ENCODE data around the gene TTC12. TPM values are rescaled to one million over a fixed set of nuclear protein-coding genes. Genes with fewer than 3 reads are reported as not detected.

TTC12 gene
- polyA plus RNA-seq, 1 of the 3 experiments (the other 2 are of a cell fraction) = 15.1 TPM

DNA sequence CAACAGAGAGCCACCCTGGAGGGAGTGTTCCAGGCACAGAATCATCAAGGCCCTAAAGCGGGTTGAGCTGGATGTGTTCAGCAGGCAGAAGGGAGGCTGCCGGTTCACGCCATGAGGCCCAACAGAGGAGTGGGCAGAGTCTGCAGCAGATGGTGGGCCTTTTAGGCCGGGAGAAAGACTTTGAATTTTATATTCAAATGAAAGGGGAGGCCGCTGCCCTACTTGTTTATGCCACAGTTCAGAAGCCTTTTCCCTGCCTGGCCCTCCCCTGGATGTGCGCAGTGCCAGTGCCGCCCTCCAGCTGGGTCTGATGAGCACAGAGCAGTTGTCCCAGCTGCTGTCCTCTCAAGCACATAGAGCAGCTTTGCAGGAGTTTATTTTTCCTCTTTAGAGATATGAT lies 46.9 kb upstream of the TTC12 start:
- Histone ChIP-seq H3K4me2 (no peak overlapping the region), H2AFZ (ENCODE audit: low read depth) (no peak overlapping the region), H3K27me3 (ENCODE audit: insufficient read depth) (no peaks in the 10 kb centered on the region), H3K9me3 (no peaks in the 10 kb centered on the region), H3K79me2 (ENCODE audit: insufficient read depth) (no peaks in the 10 kb centered on the region), H3K4me3 (ENCODE audit: low read depth in 2 of 2, low read length in 1 of 2) (no peak overlapping the region), H3F3A (replicated peaks; ENCODE audit: insufficient read depth) (no peaks in the 10 kb centered on the region), H3K27ac (ENCODE audit: low read depth in 2 of 2, low read length in 1 of 2) (no peak overlapping the region), H3K4me1 (ENCODE audit: control insufficient read depth in 1 of 2, insufficient read depth in 2 of 2, low read depth in 1 of 2, low read length in 1 of 2) (peaks cover 0 to 7% of the 10 kb centered on the region in 2 experiments; a peak in 1 of 4 replicates), H4K20me1 (ENCODE audit: insufficient read depth) (no peaks in the 10 kb centered on the region), H3K9ac (no peak overlapping the region), H3K9me2 (no peaks in the 10 kb centered on the region), H3K36me3 (replicated peaks in 1 of 2; ENCODE audit: control insufficient read depth in 1 of 2, insufficient read depth in 2 of 2, low read length in 1 of 2) (peaks cover 0 to 12% of the 10 kb centered on the region in 2 experiments)
- POLR2A ChIA-PET = no interaction called here
- CTCF ChIA-PET = interaction anchor here (3.6 kb wide), 1 partner anchor 22 kb away, joined by 10 read pairs; no protein-coding TSS in a partner anchor
- TF ChIP-seq EP300 (IDR thresholded peaks at IDR 0.05; ENCODE audit: borderline replicate concordance in 1 of 2, low read depth in 1 of 2, low read length in 1 of 2) (no peak), EZH2phosphoT487 (IDR thresholded peaks at IDR 0.05; ENCODE audit: borderline replicate concordance, low read depth) (no peak), FOXJ3 (CRISPR knock-in tag; IDR thresholded peaks at IDR 0.05) (no peak), RXRA (IDR thresholded peaks at IDR 0.05; ENCODE audit: borderline replicate concordance, low read depth) (no peak), YY1 (IDR thresholded peaks at IDR 0.05; ENCODE audit: low read depth) (no peak), GABPA (IDR thresholded peaks at IDR 0.05; ENCODE audit: low read depth) (no peak), NFIC (IDR thresholded peaks at IDR 0.05; ENCODE audit: borderline replicate concordance) (no peak), CHD2 (IDR thresholded peaks at IDR 0.05; ENCODE audit: low read length, partially characterized antibody) (no peak), RFX5 (IDR thresholded peaks at IDR 0.05; ENCODE audit: low read length) (no peak), ELF1 (IDR thresholded peaks at IDR 0.05) (no peak), SMC3 (IDR thresholded peaks at IDR 0.05; ENCODE audit: low read depth, low read length) (no peak), TEAD4 (IDR thresholded peaks at IDR 0.05; ENCODE audit: borderline replicate concordance, insufficient read depth) (no peak)
- TF ChIP-seq, protein P1, sequence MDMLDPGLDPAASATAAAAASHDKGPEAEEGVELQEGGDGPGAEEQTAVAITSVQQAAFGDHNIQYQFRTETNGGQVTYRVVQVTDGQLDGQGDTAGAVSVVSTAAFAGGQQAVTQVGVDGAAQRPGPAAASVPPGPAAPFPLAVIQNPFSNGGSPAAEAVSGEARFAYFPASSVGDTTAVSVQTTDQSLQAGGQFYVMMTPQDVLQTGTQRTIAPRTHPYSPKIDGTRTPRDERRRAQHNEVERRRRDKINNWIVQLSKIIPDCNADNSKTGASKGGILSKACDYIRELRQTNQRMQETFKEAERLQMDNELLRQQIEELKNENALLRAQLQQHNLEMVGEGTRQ (IDR thresholded peaks at IDR 0.05; ENCODE audit: borderline replicate concordance, low read depth, low read length) = no peak
- TF ChIP-seq, protein P2, sequence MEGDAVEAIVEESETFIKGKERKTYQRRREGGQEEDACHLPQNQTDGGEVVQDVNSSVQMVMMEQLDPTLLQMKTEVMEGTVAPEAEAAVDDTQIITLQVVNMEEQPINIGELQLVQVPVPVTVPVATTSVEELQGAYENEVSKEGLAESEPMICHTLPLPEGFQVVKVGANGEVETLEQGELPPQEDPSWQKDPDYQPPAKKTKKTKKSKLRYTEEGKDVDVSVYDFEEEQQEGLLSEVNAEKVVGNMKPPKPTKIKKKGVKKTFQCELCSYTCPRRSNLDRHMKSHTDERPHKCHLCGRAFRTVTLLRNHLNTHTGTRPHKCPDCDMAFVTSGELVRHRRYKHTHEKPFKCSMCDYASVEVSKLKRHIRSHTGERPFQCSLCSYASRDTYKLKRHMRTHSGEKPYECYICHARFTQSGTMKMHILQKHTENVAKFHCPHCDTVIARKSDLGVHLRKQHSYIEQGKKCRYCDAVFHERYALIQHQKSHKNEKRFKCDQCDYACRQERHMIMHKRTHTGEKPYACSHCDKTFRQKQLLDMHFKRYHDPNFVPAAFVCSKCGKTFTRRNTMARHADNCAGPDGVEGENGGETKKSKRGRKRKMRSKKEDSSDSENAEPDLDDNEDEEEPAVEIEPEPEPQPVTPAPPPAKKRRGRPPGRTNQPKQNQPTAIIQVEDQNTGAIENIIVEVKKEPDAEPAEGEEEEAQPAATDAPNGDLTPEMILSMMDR (IDR thresholded peaks at IDR 0.05) = no peak
- TF ChIP-seq, protein P3, sequence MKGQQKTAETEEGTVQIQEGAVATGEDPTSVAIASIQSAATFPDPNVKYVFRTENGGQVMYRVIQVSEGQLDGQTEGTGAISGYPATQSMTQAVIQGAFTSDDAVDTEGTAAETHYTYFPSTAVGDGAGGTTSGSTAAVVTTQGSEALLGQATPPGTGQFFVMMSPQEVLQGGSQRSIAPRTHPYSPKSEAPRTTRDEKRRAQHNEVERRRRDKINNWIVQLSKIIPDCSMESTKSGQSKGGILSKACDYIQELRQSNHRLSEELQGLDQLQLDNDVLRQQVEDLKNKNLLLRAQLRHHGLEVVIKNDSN (IDR thresholded peaks at IDR 0.05; ENCODE audit: borderline replicate concordance, low read depth) = no peak
- WGBS (ENCODE audit: low lambda C conversion rate) = 88% methylated on average over 7 of the region's 7 CpGs
- no peak for DNase-seq
